Measurements from ENCODE around the gene ZNF724. TPM values are rescaled to one million over a fixed set of nuclear protein-coding genes. Genes with fewer than 3 reads are reported as not detected.
"Not testable (repeated sequence)": the region's sequence is repeated elsewhere in the genome, so short reads cannot be mapped to it uniquely, and the experiment has no call there.

ZNF724 gene
- total and polyA plus RNA-seq, 2 of the 13 experiments (the other 11 are each of a cell fraction or from before 2014, with no cell fraction given), result 1.5 to 15.0 TPM

DNA sequence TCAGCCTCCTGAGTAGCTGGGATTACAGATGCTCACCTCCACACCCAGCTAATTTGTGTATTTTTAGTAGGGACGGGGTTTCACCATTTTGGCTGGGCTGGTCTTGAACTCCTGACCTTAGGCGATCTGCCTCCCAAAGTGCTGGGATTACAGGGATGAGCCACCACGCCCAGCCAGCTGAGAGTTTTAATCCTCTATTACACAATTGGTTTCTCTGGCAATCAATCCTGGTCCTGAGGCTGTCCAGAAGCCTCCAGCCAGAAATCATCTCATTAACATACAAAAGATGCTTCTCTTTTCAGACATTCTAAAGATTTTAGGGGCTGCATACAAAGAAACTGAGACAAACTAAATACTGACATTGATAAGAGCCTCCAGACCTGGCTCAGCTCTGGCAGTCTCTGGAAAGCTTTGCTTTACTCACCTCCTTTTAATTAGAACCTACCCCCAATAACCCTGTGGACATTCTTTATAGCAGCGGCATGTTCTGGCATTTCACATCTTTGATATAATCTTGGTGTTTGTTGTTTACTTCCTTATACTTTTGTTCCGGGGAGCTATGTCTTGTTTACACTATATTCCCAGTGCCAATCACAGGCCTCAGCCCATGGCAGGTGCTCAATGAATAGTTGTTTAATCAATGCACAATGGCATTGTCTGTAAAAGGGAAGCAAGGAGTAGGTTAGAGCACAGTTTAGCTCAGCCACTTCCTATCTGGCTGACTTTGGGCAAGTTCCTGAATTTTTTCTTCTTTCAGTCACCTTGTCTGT, 4.1 kb upstream of the ZNF724 start (continued):
- TF ChIP-seq ATF7 (IDR thresholded peaks at IDR 0.05), result no peak
- no peak for TF ChIP-seq ATF7 (CRISPR knock-in tag; IDR thresholded peaks at IDR 0.05)
- TF ChIP-seq TAF1 (CRISPR knock-in tag; IDR thresholded peaks at IDR 0.05), result no peak
- TF ChIP-seq CCAR2 (optimal IDR thresholded peaks at IDR 0.05; ENCODE audit: low read depth, low read length), result no peak
- TF ChIP-seq, protein P1, sequence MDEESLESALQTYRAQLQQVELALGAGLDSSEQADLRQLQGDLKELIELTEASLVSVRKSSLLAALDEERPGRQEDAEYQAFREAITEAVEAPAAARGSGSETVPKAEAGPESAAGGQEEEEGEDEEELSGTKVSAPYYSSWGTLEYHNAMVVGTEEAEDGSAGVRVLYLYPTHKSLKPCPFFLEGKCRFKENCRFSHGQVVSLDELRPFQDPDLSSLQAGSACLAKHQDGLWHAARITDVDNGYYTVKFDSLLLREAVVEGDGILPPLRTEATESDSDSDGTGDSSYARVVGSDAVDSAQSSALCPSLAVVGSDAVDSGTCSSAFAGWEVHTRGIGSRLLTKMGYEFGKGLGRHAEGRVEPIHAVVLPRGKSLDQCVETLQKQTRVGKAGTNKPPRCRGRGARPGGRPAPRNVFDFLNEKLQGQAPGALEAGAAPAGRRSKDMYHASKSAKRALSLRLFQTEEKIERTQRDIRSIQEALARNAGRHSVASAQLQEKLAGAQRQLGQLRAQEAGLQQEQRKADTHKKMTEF (CRISPR knock-in tag; IDR thresholded peaks at IDR 0.05), result no peak

DNA sequence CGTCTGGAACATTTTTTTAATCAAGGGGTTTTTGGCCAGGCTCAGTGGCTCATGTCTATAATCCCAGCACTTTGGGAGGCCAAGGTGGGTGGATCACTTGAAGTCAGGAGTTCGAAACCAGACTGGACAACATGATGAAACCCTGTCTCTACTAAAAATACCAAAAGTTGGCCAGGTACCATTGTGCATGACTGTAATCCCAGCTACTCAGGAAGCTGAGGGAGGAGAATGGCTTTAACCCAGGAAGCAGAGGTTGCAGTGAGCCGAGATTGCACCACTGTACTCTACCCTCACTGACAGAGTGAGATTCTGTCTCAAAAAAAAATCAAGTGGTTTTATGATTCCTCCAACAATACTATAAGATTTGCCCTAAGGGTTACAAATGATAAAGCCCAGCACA, 3.1 kb upstream of the ZNF724 start:
- H2AFZ ChIP-seq (ENCODE audit: low read length); BruUV-seq (replicated peaks); H3K4me3 ChIP-seq (replicated peaks in 1 of 3; ENCODE audit: insufficient read depth in 1 of 3, low read depth in 2 of 3, low read length in 3 of 3); ATAC-seq; H3K79me2 ChIP-seq (ENCODE audit: insufficient read depth, low read length); H3K4me2 ChIP-seq (ENCODE audit: low read depth, low read length); DNase-seq (ENCODE audit: low spot score); H3K27ac ChIP-seq (ENCODE audit: extremely low read length, insufficient read depth, low read length); CTCF ChIA-PET (ENCODE audit: low intra/inter-chr PET ratio, low total read pairs); H3K36me3 ChIP-seq (replicated peaks in 1 of 2; ENCODE audit: control insufficient read depth in 1 of 2, insufficient read depth in 2 of 2, low read length in 2 of 2); H3K27me3 ChIP-seq (ENCODE audit: control insufficient read depth in 1 of 2, insufficient read depth in 2 of 2, low read length in 2 of 2); H3K9me3 ChIP-seq (ENCODE audit: low read length); H4K20me1 ChIP-seq (ENCODE audit: insufficient read depth, low read length); H3K9ac ChIP-seq (ENCODE audit: insufficient read depth, low read depth, low read length); FAIRE-seq; intact Hi-C loops (cut with micrococcal nuclease; ENCODE audit: unreplicated experiment): not testable (repeated sequence)
- peaks cover 29% of the 10 kb centered on the region for H3K4me1 ChIP-seq (ENCODE audit: insufficient read depth, low read length)
- in situ Hi-C loops (cut with HindIII; ENCODE audit: extremely low pct_ligation_motif_present, low pct_unique_long_range_greater_than_20kb), result loop anchor here (25.0 kb wide), 1 partner anchor 784 kb away; no protein-coding TSS in a partner anchor
- 86% methylated on average over 3 of the region's 3 CpGs for WGBS (ENCODE audit: low lambda C conversion rate)
- POLR2A ChIA-PET, result interaction anchor here (0.5 to 2.5 kb wide), 2 partner anchors 21 to 1747 kb away, joined by 3 to 10 read pairs; no protein-coding TSS in a partner anchor
